GM18498 (cell line): ENCODE measurements around the gene LRRN2.

Source experiments
- ATAC-seq: cut with Tn5 transposase; IDR thresholded peaks from one replicate; pipeline ENCODE4 v1.9.1; 2021; ENCODE audit warnings: mild to moderate bottlenecking, moderate library complexity; ENCODE audit not compliant: unreplicated experiment

LRRN2 gene

DNA sequence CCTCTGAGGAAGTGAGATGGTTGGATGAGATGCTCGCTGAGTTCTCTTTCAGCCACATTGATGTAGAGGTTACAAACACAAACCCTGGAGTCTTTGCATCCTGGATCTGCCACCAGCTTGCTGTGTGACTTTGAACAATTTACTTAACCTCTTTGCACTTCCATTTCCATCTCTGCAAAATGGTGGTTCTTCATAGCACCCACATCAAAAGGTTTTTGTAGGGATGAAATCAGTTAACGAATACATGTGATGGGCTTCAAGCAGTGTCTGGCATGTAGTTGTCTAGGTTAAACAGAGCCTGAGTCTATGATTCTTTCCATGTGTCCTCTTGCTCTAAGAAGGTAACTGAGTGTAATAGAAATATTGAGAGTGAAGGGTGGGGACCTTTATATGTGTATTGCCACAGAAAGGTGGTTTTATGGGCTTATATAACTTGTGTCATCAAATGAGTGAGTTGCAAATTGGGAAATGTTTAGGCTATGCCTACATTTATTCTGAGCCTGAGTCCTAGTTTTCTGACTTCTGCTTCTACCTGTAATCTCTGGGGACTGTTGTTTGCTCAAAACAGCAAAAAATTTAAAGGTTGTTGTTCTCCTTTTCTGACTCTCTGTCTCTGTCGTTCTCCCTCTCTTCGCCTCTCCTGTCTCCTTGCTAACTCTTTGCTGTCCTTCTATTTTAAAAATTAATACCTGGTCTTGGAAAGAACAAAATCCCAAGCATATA lies 27.3 kb upstream of the LRRN2 start:
- no peak for ATAC-seq

DNA sequence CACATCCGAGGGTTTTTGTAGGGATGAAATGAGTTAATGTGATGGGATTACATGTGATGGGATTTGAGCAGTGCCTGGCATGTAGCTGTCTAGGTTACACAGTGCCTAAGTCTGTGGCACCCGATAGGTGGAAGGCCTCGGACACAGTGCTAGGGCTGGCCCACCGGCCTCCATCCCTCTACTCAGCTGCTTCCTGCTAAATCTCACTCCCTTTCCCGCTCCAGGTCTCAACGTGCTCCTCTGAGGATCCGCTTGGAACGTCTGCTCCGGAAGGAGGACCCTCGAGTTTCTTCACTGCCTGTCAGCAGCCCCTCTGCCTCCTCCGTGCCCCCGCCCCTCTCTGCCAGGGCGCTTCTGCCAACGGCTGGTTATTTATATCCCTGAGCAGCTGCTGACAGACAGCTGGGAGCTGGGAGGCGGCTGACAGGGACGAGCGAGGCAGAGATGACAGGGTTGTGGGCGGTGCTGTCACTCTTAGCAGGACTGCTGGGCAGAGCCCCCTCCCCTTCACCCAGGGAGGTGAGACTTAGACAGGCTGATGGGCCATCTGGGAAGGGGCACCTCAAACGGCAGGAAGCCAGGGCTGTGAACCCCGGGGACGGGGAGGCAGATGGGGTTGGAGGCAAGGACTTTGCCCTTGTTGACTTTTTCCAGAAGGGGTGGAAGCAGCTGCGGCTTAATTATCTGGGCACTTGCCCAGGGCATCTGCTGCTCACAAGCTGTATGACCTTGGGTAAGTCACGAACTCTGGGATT lies 26.6 kb upstream of the LRRN2 start:
- ATAC-seq = no peak

DNA sequence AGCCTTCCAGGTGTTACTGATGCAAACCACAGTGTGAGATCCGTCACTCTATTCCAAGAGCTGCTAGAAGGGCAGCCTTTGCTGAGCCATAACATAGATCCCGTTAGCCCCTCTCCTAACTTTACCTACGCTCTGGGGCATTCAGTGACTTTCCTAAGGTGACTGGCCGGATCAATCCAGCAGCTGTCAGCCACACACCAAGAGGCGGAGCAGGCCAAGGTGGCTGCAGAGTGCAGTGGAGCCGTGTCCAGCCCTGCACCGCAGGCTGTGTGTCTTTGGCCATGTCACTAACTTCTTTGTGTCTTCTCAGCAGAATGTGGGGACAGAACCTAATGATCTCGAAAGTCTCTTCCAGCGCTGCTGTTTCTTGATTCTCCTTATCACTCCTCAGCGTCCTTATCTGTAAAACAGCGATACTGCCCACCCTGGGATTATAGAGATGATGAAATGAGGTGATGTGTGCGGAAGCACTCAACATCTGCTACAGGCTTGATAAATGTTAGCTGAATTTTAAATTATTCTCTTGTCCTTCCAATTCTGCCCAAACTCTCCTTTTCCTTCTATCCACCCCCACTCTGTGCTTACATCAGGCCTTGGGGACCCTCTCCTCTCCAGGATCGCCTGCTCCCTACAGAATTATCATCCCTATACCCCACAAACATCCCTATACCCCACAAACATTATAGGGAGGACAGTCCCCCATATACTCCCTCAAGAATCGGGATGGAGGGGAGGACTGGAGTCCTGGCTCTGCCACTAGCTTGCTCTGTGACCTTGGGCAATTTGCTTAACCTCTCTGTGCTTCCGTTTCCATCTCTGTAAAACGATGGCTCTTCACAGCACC lies 25.8 kb upstream of the LRRN2 start:
- no peak for ATAC-seq

DNA sequence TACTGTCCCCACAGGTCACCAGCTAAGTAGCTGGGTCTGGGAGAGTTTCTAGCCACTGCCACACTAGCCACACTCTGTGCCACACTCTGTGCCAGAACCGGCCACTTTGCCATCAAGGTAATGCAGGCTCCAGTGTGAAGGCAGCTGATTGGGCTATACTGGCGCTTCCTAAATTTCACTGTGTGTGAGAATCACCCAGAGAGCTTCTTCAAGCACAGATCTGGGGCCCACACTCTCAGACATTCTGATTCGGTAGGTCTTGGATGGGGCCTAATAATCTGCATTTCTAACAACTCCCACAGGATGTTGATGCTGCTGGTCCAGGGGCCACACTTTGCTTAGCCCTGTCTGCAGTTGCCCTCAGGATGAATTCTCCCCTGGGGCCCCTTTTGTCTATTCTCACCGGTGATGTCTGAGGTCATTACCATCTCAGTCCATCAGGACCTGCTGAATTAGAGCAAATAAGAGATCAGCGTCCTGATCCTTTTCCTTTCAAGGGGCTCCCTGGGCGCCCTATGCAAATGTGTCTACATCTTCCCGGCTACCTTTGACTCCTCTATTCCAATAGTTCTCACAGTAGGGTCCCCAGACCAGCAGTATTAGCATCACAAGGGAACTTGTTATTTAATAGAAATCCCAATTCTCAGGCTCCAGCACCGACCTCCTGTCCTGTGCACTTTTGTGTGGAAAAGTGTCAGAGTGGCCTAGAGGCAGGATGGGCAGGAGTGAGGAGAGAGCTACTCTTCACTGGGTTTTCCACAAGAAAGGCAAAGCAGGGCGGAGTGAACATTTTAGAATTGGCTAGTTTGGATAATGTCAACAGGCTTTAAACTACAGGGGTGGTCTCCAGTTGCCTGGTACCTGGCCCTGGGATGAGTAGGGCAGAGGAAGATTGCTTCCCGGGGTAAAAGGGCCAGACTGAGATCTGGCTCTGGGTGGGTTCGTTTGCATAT lies 24.7 kb upstream of the LRRN2 start:
- no peak for ATAC-seq

- ATAC-seq = no peak
Measured at GRCh38 chr1:204709021-204709420, 23.5 kb upstream of the LRRN2 start.

GRCh38 chr1:204706838-204707509 lies 21.4 kb upstream of the LRRN2 start:
- ATAC-seq = no peak

DNA sequence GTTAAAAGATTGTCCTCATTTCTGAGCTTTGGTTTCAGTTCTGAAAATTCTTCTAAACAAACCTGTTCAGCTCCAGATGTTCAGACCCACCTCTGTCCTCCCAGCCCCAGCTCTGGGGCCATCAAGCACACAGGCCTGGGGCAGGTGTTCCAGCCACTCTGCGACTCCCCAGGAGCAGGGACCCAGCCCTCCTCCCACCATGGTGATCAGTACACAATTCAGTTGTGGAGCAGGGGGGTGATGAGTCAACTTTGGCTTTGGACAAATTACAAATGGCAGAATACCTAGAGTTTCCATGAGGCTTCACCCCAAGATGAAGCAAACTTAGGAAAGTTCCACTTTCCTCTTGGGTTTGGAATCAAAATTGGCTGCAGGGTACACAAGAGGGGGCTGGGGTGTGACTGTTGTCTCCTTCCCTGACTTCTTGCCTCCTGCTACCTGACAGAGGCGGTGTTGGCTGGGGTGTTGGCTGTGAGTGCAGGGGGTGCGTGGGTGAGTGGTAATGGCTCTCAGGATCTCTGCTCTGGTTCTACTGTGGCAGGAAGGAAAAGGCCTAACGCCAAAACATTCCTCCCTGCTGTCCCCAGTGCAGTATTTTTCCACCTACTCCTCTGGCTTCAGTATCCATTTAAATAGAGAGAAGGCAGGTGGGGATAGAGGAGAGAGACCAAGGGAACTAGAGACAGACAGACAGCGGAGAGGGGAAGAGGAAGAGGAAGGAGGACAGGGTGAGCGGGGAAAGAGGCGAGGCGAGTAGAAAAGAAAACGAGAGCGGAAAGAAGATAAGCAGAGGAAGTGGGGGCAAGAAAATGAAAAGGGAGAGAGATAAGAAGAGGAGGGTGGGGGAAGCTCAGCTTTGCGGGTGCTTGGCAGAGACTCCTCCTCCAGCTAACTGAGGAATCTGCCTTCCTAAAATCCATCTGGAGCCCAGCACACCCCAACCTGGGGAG lies 20.6 kb upstream of the LRRN2 start:
- no peak for ATAC-seq

DNA sequence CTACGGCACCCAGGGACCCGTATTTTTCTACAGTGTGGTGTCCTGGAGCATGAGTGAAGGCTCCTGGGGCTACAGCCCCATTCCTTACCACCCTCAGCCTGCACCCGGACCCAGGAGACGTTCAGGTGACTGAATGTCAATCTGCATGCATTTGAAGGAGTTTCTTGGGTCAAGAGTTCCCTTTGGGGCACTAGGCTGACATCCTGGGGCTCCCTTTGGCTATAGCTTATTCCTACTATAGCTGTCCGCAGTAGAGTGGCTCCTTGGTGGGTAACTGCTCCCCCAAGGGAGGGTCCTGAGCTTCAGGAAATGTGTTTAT lies 19.9 kb upstream of the LRRN2 start:
- ATAC-seq = no peak

- ATAC-seq = no peak
Measured at GRCh38 chr1:204704794-204705492, 19.4 kb upstream of the LRRN2 start.

DNA sequence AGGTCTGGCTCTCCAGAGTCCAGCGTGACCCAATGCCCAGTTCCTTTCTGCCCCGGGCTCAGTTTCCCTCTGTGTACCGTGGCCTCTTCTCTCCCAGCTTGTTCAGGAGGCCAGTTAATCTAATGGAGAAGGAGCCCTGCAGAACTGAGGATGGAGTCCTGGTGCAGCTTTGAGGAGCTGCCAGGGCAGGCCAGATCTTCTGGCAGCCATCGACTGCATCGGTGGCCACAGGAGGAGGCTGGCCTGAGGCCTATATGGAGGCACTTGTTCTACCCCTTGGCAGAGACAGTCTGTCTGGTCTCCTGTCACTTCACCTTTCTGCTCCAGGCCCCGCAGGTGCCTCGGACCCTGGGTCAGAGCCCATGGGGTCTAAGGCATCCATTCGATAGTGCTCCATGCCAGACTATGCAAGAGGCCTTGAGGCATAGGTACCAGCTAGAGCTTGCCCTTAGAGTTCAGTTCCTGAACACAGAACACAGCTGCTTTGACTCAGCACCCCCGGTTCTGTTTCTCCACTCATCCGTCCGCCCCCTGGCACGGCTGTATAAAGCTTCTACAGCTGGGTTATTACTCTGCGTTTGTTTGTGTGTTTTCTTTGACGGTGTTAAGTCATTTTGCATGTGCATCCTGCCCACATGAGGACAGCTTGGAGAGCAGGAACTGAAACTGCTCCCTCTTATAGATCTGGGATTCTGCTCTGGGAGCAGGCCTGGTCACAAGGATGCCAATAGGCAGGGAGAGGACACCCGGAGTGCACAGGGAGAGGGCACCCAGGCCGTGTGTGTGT lies 18.5 kb upstream of the LRRN2 start:
- ATAC-seq = no peak

DNA sequence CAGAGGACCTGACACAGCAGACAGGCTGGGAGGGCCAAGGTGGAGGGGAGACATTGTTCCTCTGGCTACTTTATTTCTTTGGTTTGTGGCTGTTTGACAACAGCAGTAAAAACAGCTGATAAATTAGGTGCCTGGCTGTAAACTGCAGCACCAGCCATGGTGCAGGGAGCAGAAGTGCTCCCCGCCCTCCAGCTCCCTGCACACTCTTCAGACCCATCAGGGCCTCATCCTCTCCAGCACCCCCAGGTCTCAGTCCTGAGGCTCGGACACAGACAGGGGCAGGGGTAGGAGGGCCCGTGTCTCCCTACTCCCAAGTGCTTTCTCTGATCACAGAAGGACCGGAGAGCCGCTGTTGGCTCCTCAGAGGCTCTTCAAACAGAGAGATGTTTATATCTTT lies 17.7 kb upstream of the LRRN2 start:
- ATAC-seq = no peak

DNA sequence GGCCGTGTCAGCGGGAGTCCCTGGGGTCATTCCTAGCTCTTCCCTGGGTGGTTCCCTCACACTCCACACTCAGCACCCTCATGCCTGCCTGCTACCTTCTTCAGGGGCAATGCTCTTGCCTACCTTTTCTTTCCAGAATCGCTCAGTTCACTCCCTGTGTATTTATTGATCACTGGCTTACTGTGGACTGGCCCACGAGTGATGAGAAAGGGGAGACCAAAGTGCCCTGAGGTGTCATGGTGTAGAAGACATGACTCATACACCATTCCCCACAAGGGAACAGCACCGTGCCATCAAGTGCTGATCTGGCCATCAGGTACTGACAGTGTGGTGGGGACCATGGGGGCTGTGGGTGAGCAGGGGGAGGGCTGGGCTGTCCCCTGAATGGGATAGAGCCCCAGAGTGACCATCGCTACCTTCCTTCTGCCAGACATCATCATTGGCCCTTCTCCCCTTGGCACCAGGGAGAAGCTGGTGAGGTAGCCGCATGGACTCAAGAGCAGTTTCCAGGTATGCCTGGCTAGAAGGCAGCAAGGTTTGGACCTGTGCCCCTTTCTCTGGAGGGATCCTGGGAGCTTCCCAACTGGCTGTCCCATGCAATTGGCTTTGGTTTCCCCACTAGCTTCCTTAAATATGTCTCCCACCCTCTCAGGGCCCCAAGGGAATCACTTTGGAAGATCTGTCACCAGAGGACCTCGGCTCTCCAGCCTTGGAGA lies 17.2 kb upstream of the LRRN2 start:
- ATAC-seq = no peak

GRCh38 chr1:204701229-204701628 lies 15.7 kb upstream of the LRRN2 start:
- ATAC-seq = no peak

DNA sequence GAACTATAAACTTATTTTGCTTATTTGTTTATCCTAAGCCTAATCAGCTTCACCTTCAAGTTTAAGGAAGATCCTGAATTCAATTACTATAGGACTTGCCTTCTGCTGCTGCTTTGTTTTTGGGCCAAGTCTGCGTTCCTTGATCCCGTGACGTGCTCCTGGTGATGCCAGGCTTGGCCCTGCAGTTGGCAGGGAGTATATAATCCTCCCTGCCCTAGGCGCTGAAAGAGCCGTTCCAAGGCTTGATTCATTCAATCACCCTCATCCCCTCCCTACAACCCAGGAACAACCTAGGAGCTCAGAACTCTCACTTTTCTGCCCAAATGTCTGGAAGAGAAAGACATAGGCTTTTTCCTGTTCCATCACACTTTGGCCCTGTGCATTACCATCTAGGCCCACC lies 12.4 kb upstream of the LRRN2 start:
- ATAC-seq = no peak

DNA sequence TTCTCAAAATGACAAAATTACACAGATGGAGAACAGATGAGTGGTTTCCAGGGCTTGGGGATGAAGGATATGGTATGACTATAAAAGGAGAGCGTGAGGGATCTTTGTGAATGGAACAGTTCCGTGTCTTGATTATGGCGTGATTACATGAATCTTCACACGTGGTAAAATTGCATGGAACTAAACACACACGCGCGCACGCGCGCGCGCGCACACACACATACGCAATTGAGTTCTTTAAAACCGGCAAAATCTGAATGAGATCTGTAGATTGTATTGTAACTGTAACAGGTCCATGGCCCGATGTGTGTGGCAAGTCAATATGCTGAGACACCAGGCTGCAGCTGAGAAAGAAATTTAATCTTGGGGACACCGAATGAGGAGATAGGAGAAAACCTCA lies 11.1 kb upstream of the LRRN2 start:
- ATAC-seq = no peak

- ATAC-seq = no peak
Measured at GRCh38 chr1:204695692-204696091, 10.2 kb upstream of the LRRN2 start.

GRCh38 chr1:204694145-204694544 lies 8.6 kb upstream of the LRRN2 start:
- ATAC-seq = no peak
